Amniotic epithelial cell (primary cell): ENCODE measurements around the gene TLK2.

ENCODE experiments used
- DNase-seq: peaks from one replicate; pipeline ENCODE4 v3.0.0-alpha.2; 2010; ENCODE audit warnings: low read depth

Gene TLK2

DNA sequence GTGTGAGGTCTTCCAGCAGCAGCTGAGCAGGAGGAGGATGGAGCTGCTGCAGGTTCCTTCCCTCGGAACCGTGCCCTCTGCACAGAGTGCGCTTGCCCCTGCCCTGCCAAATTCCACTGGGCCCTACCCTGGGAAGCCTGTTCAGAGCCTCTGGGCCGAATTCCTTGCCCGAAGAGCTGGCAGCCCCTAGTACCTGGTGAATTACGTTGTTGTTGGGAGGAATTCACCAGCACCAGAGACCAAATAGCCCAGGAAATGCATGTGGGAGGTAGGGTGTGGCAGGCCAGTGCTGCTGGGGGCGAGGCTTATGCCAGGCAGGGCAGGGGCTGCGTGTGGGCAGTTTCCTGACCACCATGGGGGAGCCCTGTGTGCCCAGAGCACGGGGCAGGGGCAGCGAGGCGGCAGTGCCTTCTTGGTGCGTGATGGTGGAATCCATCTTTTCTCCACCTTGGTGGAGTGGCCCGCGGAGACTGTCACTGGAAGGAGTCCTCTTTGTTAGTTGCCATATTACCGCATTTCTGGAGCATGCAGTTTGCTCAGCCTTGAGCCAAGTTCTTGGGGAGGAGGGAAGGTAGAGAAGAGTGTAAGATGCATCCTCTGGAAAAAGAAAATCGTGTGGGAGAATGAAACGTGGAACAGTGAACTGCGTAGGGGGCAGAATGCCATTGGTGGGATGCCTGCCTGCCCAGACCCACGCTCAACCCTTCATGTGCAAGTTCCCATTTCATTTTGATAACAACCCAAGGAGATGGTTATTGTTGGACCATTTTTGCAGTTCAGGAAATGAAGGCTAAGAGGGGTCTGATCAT lies 151.1 kb downstream of the TLK2 start:
- DNase-seq: no peak

DNA sequence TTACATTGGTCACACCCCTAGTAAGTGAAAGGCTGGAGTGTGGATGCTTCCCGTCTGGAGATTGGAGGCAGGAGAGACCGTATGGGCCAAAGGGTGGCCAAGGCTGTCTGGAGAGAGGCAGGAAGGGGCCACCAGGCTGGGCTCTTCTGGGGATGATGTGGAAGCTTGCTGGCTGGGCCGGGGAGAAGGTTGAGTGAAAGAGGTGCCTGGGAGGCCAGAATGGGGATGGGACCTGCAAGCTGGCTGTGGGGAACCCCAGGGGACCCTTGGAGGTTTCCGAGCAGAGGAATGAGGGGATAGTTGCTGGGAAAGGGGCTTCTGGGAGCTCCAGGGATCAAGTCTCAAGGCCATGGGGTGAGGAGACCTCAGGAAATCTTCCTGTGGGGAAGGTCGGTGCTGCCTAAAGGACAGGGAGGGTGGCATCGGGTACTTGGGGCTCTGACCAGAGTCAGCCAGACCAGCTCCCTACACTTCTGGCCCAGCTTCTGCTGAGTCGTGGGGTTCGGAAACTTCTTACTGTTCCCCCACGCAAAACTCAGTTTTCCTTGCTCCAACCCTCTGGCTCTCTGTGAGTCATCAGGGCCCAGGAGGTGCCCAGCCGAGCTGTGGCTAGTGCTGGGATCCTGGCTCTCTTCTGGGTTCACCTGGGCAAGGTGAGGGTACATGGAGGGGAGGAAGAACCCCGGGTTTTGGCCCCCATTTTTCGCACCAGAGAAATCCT lies 151.9 kb downstream of the TLK2 start:
- peak; percentile 48 for DNase-seq

DNA sequence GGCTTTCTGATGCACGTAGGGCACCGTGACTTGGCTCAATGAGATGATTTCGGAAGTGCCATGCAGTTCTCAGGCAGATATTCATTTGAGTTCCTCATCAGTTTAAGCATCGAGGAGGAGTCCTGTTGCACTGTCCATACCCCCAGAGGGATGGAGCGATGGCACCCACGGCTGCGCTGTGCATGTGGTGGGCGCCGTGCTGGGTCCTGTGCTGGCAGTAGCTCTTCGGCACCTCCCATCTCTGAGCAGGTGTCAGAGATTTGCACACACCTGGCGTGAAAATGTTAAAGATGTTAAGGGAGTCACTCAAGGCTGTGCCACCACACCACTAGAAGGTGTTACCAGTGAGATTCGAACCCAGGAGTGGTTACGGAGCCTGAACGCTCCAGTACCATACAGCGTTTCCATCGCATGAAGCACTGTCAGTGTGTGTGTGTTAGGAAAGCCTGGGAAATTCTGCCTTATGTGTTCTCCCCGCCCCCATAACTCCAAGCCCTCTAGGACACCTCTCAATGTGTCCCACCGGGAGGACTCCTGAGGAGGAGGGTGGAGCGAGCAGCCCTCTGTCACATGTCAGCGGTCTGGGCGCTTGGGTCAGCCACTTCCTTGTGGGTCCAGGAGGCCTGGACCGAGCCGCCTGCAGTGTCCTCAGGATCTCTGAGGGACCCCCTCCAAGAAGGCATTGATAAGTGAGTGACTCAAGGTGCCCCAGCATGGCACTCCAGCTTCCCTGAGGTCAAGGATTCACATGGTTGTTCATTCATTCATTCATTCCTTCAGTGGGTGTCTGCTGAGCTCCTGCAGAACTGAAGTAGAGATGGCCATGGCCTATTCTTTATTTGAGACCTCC lies 152.7 kb downstream of the TLK2 start:
- DNase-seq: no peak

DNA sequence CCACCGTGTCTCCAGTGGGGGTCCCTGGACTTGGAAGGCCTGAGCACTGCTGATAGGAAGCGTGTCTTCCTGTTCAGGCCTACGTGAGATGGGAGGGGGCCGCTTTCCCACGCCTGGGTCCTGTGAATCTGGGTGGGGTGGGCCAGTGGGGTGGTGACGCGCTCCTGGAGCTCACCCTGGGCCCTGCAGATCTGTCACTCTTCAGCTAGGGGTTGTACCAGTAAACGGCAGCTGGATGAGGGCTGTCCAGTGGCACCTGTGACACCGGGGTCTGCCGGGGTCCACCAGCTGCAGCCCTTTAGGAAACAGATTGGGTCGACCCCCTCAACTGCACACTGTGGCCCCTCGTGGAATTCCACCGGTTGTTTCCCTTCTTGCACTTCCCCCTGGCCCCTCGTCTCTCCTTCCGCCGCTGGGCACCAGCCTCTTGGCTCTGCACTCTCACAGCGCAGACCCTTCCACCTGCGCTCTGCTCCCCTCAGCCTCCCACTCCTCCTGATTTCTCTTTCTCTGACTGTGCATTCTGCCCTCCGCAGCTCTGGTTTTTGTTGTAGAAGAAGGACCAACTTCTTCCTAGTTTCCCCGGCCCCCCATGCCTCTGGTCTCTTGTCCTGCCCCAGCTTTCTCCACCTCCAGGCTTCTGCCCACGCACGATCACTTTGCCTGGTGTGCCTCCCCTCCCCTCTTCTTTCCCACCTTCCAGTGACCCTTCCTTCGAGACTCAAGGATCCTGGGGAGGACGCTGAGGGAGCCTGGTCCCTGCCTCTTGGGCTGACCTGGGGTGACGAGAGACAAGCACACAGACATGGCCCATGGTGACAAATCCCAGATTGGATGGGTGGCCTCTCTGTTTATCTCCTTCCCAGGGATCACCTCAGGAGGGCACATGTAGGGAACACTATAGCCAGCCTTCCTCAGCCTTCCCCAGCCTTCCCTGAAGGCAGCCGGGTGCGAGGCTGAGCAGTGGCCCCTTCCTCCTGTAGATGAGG lies 153.6 kb downstream of the TLK2 start:
- no peak for DNase-seq

DNA sequence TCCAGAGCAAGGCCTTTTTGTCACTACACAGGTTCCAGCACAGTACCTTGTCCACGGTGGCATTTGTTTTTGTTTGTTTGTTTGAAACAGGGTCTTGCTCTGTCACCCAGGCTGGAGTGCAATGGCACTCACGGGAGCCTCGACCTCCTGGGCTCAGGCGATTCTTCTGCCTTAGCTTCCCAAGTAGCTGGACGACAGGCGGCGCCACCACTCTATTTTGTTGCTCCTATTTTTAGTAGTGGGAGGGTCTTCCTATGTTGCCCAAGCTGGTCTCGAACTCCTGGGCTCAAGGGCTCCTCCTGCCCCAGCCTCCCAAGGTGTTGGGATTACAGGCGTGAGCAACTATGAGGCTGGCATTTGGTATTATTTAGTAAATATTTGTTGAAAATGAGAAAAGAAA lies 159.2 kb downstream of the TLK2 start:
- no peak for DNase-seq

DNA sequence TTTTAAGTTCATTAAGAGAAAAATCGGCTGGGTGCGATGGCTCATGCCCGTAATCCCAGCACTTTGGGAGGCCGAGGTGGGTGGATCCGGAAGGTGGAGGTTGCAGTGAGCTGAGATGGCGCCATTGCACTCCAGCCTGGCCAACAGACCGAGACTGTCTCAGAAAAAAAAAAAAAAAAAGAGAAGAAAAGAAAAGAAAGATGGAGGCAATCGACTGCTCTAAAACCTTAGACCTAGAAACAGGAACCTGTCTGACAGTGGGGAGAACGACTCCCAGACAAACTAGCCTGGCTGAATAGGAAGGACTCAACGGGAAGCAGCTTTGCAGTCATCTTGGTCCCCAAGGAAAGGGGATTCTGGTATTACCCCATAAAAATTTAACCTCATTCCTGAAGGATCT lies 162.5 kb downstream of the TLK2 start:
- no peak for DNase-seq

DNA sequence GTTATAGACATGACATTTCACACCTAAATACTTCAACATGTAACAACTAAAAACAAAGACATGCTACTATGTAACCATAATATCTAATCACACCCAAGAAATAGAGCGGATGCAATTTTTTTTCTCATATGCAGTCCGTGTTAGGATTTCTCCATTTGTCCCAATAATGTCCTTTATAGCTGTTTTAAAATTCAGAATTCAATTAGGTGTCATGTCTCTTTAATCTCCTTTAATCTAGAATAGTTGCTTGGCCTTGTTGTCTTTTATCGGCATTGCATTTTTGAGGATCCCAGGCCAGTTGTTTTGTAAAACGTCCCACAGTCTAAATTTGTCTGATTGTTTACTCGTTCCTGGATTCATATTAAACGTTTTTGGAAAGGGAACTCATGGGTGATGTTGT lies 163.3 kb downstream of the TLK2 start:
- no peak for DNase-seq

DNA sequence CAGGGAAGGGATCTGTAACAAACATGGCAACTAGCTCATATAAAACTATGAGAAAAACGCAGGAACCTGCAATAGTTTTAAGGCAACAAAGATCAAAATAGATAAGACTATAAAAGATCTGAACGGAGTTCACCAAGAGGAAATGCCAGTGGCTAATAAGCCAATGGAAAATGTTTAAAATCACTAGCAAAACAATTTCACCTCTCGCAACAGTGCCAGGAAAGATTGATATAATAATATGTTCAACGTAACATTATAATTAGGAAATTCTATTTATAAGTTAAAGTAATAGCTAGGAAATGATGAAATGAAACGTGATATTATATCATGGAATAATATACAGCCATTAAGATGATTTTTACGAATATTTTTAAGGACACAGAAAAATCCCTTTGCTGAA lies 164.9 kb downstream of the TLK2 start:
- no peak for DNase-seq

DNA sequence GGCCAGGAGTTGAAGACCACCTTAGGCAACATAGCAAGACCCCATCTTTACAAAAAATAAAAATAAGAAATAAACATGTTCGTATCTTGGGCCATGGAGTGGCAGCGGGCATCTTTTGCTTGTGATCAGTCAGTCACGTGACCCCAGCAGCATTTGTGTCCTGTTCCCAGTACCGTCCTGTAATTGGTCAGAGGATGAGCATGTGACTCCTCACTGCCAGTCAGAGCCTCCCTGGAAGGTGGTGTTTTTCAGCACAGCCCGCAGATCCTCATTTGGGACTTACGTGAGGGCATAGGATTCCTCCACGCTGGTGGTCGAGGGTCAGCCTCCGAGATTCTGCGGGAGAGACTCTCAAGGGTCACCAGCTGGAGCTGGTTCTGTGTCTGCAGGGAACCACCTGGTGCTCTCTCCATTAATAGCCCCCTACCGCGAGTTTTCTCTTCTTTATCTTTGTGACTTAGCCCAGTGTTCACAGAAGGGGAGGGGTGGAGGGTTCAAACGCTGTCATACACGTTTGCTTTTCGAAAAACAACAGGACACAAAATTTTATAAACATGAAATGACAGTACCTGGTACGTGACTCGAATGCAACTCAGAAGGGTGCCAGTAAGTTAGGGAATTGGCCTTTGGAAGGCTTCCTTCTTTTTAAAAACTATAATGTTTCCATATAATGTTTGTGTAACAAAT lies 166.0 kb downstream of the TLK2 start:
- no peak for DNase-seq

DNA sequence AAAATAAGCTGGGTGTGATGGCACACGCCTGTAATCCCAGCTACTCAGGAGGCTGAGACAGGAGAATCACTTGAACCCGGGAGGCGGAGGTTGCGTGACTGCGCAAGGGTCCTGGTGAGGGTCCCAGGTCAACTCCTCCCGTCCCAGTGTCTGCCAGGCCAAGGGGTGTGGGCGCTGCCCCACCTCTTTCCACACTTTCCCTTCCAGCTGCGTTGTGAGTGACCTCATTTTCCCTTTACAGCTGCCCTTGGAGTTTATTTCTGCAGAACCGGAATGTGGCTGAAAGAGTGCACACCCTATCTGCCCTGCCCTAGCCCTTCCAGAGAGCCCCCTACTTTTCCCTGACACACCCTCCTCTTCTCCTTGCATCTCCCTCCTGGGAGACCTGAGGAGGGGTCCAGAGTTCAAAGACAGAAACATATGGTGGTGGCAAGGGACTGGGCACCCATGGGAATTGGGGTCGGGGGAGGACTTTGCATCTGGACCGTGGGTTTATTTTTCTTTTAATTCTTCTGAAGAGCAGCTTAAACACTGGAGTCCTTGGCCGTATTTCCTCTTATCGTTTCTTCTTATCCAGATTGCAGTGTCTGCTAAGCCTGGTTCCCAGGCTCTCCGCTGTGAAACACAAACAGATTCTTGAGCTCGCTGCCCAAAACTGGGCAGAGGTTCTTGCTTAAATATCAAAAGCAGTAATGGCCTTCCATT lies 169.8 kb downstream of the TLK2 start:
- no peak for DNase-seq

DNA sequence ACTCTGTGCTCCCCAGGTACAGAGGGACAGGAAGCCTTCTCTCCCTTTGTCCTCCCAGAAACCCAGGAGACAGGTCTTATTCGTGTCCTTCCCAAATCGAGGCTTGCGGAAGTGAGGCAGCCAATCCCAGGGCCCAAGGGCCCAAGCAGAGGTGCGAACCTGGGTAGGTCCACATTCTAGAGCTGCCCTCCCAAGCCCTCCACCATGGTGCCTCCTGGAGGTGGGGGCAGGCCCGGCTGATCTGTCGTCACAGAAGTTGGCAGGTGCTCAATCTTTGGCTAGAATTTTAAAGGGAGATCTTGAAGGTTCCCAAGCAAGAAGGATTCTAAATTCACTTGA lies 170.3 kb downstream of the TLK2 start:
- DNase-seq: no peak

DNA sequence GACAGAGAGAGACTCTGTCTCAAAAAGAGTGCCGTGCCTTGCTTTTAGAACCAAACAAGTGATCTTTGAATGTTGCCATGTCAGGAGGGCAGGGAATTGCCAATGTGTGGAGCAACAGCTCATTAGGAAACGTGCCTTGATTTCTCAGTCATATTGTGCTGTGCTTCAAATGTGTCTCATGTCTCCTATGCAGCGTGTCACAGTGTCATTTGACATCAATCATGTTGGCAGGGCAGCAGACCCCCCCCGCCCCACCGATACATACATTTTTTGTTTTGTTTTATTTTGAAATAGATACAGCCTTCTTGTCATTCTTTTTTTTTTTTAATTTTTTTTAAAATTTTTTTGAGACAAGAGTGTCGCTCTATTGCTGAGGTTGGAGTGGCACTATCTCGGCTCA lies 170.9 kb downstream of the TLK2 start:
- no peak for DNase-seq

DNA sequence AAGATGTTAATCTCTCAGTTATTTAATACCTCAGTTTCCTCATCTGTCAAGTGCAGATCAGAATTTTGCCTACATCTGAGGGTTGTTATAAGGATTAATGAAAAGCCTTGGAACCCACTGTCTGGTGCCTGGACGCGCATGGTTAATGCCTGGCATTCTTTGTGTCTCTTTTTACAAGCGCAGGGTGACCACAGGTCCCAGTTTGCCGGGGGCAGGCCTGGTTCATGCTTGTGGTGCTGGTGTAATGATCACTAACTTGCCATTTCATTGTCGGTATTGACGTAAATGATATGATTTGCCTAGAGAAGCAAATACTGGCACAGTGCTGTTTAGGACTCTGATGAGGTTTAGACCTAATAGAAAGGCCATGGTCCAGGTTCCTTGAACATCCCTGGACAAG lies 172.0 kb downstream of the TLK2 start:
- DNase-seq: no peak

DNA sequence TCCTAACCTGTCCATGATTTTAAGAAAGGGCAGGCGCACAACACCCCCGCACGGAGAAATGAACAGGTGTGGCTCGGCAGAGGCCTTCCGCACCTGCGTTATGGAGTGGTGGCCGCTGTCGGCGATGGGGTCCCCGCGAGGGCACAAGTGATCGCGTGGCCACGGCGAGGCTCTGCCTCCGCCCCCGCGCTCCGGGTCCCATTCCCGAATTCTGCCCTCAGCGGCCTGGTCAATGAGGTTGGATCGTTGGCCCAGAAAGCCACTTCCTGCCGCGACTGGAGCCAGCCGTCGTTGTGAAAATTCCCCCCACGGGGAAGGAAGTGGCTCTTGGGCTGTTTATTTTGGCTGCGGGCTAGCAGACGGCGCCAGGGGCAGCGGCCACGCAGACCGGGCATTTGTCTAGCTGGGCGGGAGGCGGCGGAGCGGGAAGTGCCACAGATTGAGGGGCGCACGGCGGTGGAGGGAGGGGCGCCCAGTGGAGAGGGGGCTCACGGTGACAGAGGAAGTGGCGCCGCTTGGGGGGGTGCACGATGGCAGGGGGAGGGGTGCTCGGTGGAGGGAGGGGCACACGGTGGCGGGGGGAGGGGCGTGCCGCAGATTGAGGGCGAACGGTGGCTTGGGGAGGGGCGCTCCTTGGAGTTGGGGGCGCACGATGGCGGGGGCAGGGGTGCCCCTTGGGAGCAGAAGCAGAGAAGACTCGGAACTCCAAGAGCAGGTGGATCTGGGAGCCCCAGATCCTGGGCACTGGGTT lies 173.8 kb downstream of the TLK2 start:
- no peak for DNase-seq

DNA sequence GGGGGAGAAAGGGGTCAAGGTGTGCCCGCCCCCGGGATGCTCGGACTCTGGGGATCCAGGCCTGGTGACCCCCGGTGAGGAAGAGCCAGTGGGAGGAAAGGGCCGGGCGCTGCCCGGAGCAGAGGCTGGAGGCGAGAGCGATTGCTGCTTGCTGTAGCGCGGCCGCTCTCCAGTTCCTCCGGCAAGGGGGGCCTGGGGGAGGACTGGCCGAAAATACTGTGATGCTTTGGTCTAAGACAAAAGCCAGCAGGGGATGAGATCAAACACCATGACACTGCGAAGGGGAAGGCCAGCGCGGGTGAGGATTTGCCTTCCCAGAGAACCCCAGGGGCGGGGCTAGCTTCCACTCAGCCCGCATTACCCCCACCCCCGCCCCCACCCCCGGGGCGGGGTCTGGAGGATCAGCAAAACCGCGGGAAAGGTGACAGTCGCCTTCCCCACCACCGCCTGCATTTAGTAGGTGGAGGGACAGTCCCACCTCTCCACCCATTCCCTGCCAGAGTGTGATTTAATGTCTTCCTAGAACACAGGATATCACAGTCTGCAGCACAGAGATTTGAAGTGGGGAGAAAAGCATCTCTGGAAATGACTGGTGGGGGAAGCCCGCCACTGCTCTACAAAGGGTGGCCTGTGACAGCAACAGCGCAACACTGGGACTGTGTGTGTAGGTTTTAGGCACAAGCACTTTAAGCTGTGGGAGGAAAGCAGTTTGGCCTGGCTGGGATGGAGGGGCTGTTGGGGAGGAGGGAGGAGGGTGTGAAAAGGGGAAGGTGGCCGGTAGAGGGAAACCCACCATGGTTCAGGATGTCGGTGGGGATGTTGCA lies 174.6 kb downstream of the TLK2 start:
- no peak for DNase-seq

DNA sequence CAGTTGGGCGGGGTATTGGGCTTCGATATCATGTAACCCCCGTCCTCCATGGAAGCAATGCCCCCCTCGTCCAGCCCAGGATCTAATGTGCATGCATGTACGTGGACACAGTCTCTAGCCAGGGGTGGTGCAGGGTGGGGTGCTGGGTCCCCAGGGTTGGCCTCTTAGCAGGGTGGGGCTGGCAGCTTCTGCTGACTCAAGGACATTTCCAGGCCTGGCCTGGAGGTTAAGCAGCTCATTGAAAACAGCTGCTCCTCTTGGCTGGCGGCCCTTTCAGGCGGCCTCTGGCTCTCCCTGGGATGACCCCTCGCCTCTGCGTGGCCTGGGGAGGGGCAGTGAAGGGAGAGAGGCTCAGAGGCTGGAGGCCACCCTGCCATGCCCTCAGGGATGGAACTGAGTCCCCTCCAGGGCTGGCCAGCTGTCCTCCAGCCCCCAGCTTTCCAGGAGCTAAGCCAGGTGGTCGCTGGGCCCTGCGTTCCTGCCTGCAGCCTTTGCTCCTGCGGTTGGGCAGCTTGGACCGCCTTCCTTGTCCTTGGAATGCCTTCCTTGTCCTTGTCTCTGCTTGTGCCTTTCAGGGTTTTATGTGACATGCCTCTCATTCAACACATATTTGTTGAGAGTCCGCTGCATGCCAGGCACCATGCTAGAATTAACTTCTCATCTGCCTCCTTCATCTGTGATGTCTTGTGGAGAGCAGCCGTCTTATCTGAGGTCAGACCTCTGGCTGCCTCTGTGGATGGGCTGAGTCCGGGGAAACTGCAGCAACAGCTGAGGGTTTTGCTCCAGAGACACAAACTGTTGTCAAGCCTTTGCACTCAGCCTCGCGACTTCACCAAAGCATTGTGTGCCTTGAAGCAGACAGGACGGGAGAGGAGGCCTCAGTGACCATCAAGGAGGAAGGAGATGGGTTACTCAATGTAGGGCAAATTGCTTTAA lies 175.5 kb downstream of the TLK2 start:
- peak; percentile 60 for DNase-seq

DNA sequence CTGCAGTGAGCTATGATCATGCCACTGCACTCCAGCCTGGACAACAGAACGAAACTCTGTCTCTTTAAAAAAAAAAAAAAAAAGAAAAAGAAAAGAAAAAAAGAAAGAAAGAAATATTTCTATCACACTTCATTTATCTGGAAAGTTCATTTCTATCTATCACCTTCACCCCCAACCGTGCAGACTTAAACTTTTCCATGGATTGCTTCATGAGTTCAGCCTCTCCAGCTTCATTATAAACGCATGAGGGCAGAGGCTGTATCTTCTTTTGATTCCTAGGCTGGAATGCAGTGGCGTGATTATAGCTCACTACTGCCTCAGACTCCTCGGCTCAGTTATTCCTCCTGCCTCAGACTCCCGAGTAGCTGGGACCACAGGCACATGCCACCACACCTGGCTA lies 177.0 kb downstream of the TLK2 start:
- DNase-seq: no peak

DNA sequence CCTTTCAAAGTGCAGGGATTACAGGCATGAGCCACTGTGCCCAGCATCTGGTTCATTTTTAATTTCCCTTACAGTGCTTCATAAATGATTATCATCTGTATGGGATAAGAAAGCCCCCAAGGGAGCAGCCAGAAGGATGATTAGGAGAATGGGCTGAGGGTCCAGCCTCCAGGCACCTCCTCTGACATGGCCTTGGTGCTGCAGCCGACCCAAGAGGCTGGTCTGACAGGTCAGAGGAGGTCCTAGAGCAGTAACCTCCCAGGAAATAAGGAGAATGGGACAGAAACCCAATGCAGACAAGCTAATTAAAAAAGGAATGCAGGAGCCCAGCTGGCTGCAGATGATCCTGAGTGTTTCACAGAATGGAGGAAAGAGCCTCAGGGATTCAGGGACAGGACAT lies 177.8 kb downstream of the TLK2 start:
- DNase-seq: no peak
